ENCODE measurements around the gene PGAP6. TPM values are rescaled to one million over a fixed set of nuclear protein-coding genes. Genes with fewer than 3 reads are reported as not detected.
"Not testable (repeated sequence)": the region's sequence is repeated elsewhere in the genome, so short reads cannot be mapped to it uniquely, and the experiment has no call there.

The PGAP6 gene
- total RNA-seq, 2 donors from 2014 or later: 39.4 to 46.8 TPM

DNA sequence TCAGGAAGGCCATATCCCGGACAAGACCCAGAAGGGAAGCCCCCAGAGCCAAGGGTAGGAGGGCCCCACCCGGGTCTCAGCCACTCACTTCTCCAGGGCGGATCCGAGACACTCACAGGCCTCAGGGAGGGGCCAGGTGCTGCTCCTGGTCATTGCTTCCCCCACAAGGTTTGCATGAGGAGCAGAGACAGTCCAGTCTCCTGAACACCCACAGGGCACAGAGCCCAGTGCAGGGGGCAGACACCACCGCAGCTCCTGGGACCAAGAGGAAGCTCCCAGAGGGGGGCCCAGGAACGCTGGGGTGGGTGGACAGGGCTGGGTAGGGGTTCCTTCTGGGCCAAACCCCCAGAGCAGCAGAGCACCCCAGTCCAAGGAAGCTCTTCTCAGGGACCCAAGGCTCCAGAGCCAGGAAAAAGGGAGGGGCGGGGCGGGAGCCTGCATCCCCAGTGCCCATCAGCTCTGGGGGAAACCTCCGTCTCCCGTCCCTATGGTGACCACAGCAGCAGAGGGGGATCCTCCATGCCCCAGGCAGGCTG is 10.7 kb downstream of the PGAP6 start:
- no peaks in the 10 kb centered on the region for H3K9me3 Mint-ChIP-seq
- peak overlapping the region; percentile 78 to 98 for H3K27ac Mint-ChIP-seq
- DNase-seq (ENCODE audit: low spot score) (no peak), ATAC-seq (no peak)
- no peaks in the 10 kb centered on the region for H3K27me3 Mint-ChIP-seq
- peaks cover 7 to 9% of the 10 kb centered on the region in 2 donors for H3K4me1 Mint-ChIP-seq (ENCODE audit: low read depth in 2 of 2)
- H3K4me3 Mint-ChIP-seq: peak overlapping the region; percentile 96
- no peaks in the 10 kb centered on the region for H3K36me3 Mint-ChIP-seq

- no peaks in the 10 kb centered on the region for H3K9me3 Mint-ChIP-seq
- peak; percentile 96 for DNase-seq (ENCODE audit: low spot score)
- ATAC-seq: peak; percentile 98
- H3K36me3 Mint-ChIP-seq: no peaks in the 10 kb centered on the region
- H3K4me3 Mint-ChIP-seq: peak within 1 kb of the TSS; percentile 96
- H3K27me3 Mint-ChIP-seq: no peaks in the 10 kb centered on the region
- peaks cover 7 to 9% of the 10 kb centered on the region in 2 donors for H3K4me1 Mint-ChIP-seq (ENCODE audit: low read depth in 2 of 2)
- H3K27ac Mint-ChIP-seq: peak within 1 kb of the TSS; percentile 78 to 98
Measured at GRCh38 chr16:370443-370842, 11.3 kb downstream of the PGAP6 start, which contains the start of gene MRPL28. Gene MRPL28 (minus strand): TSS chr16:370538. CDS start chr16:370218, 320 bp downstream.

- DNase-seq (ENCODE audit: low spot score): no peak
- Mint-ChIP-seq H3K9me3 (no peaks in the 10 kb centered on the region), H3K4me1 (ENCODE audit: low read depth in 2 of 2) (peaks cover 7 to 9% of the 10 kb centered on the region in 2 donors), H3K36me3 (no peaks in the 10 kb centered on the region), H3K27me3 (no peaks in the 10 kb centered on the region), H3K4me3 (peak overlapping the region; percentile 96), H3K27ac (peak overlapping the region; percentile 78 to 98)
- no peak for ATAC-seq
Measured at GRCh38 chr16:369866-370436, 11.8 kb downstream of the PGAP6 start.

- Mint-ChIP-seq H3K9me3 (no peaks in the 10 kb centered on the region), H3K27me3 (no peaks in the 10 kb centered on the region), H3K36me3 (no peaks in the 10 kb centered on the region), H3K27ac (no peak overlapping the region), H3K4me1 (ENCODE audit: low read depth in 2 of 2) (peaks cover 7 to 9% of the 10 kb centered on the region in 2 donors), H3K4me3 (no peak overlapping the region)
- no peak for ATAC-seq
- DNase-seq (ENCODE audit: low spot score): no peak
Measured at GRCh38 chr16:369275-369865, 12.4 kb downstream of the PGAP6 start.

DNA sequence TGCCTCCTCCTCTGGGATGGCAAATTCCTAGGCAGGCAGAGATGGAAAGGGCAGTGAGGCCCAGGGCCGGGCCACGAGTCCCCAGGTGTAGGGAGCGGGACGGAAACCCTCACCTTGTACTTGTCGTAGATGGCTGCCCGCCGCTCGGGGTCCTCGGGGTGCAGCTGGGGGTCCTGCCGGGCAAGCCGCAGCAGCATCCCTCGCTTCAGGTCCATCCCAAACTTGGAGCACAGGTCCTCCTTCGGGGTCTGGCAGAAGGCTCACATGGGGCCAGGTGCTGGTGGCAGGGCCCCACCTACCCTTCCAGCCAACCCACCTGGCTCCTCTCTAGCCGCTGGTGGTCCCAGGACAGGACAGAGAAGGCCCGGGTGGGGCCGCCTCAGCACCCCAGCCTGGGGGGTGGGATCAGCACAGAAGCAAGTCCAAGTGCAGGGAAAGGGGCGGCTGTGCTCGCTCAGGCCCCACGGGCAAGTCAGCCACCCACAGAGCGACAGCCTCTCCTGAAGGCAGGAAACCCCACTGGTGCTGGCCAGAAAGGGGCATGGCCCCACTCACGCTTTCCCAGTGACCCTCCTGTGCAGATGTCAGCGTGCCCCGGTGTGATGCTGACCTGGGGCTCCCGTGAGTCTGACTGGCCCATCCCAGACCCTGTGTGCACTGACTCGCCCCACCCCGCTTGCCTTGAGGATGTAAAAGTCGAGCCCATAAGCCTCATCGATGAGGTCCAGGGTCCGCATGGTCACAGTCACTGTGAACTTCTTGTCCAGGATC is 13.2 kb downstream of the PGAP6 start:
- Mint-ChIP-seq H3K27me3 (no peaks in the 10 kb centered on the region), H3K36me3 (no peaks in the 10 kb centered on the region), H3K9me3 (no peaks in the 10 kb centered on the region), H3K27ac (no peak overlapping the region), H3K4me3 (no peak overlapping the region), H3K4me1 (ENCODE audit: low read depth in 2 of 2) (peaks cover 7 to 9% of the 10 kb centered on the region in 2 donors)
- no peak for ATAC-seq
- DNase-seq (ENCODE audit: low spot score): no peak

- H3K4me1 Mint-ChIP-seq (ENCODE audit: low read depth in 2 of 2): peaks cover 8 to 10% of the 10 kb centered on the region in 2 donors
- H3K9me3 Mint-ChIP-seq: no peaks in the 10 kb centered on the region
- no peaks in the 10 kb centered on the region for H3K36me3 Mint-ChIP-seq
- no peak overlapping the region for H3K4me3 Mint-ChIP-seq
- no peak for DNase-seq (ENCODE audit: low spot score)
- no peak for ATAC-seq
- no peak overlapping the region for H3K27ac Mint-ChIP-seq
- H3K27me3 Mint-ChIP-seq: no peaks in the 10 kb centered on the region
Measured at GRCh38 chr16:367333-367903, 14.4 kb downstream of the PGAP6 start.

GRCh38 chr16:366476-366875 is 15.3 kb downstream of the PGAP6 start:
- Mint-ChIP-seq H3K4me3 (no peak overlapping the region), H3K36me3 (no peaks in the 10 kb centered on the region), H3K4me1 (ENCODE audit: low read depth in 2 of 2) (peaks cover 14 to 15% of the 10 kb centered on the region in 2 donors), H3K27ac (no peak overlapping the region), H3K9me3 (no peaks in the 10 kb centered on the region), H3K27me3 (no peaks in the 10 kb centered on the region)
- DNase-seq (ENCODE audit: low spot score) (no peak), ATAC-seq (no peak)

- Mint-ChIP-seq H3K27ac (no peak overlapping the region), H3K36me3 (no peaks in the 10 kb centered on the region)
- no peak for DNase-seq (ENCODE audit: low spot score)
Measured at GRCh38 chr16:364595-365491, 16.9 kb downstream of the PGAP6 start.

DNA sequence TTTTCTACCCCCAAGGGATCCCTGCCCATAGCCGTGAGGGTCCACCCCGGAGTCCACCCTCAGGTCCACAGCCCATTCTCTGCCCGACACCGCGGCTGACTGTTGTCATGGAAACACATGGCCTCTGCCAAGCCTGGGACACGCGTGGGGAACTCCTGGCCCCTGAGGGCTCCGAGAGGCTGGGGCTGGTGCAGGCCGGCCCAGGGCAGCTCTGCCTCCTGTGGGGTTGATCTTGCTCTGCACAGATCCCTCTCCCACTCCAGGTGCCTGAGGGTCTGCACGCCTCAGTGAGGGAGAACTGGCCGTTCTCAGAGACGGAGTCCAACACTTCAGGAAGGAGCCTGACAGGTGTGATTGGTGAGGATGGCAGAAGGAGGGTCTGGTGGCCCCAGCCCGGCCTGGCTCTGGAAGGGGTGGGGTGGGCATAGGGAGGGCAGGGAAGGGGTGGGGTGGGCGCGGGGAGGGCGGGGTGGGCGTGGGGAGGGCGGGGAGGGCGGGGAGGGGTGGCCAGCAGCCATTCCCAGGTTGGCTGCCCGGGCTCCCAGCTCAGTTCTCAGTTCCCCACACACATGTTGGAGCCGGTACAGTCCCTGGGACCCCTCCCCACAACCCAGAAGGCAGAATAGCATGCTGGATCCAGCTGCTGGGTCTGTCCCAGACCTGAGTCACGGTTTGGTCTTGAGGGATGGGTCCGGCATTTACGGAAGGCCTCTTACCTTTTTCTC is 17.9 kb downstream of the PGAP6 start:
- H3K27ac Mint-ChIP-seq: no peak overlapping the region
- H3K27me3 Mint-ChIP-seq: no peaks in the 10 kb centered on the region
- H3K9me3 Mint-ChIP-seq: no peaks in the 10 kb centered on the region
- ATAC-seq: no peak
- no peak for DNase-seq (ENCODE audit: low spot score)
- H3K4me1 Mint-ChIP-seq (ENCODE audit: low read depth in 2 of 2): peaks cover 6 to 7% of the 10 kb centered on the region in 2 donors
- H3K4me3 Mint-ChIP-seq: no peak overlapping the region
- H3K36me3 Mint-ChIP-seq: no peaks in the 10 kb centered on the region

More at GRCh38 chr16:364595-365491, 16.9 kb downstream of the PGAP6 start:
- no peak overlapping the region for H3K4me3 Mint-ChIP-seq
- no peak for ATAC-seq
- H3K9me3 Mint-ChIP-seq: no peaks in the 10 kb centered on the region
- H3K27me3 Mint-ChIP-seq: no peaks in the 10 kb centered on the region
- peaks cover 6 to 11% of the 10 kb centered on the region in 2 donors for H3K4me1 Mint-ChIP-seq (ENCODE audit: low read depth in 2 of 2)

DNA sequence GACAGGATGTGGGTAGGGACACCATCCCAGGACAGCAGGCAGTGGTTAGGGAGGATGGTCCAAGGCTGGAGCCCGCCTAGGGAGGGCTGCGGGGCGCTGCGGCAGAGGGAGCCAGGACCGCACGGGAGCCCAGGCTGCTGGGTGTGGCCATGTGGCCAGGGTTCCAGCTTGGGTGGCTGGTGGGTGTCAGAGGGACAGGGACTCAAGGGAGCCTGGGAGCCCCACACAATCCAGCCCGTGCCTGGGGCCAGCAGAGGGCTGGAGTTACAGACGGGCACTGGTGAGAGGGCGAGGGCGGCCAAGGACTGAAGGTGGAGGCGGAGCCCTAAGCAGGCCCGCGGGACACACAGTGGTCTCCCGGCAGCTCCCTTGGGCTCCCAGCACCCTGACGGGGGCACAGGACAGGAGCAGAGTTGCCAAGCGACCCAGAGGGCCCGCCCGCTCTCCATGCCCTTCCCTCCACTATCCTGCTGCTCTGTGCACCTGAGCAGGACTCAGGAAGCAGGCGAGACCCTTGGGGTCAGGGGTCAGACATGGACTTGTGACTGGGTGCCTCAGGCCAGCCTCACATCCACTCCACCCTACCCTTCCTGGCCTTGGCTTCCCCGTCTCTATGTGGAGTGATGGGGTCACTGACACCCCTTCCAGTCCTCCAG is 18.5 kb downstream of the PGAP6 start:
- H3K4me3 Mint-ChIP-seq: no peak overlapping the region
- DNase-seq (ENCODE audit: low spot score) (no peak), ATAC-seq (no peak)

DNA sequence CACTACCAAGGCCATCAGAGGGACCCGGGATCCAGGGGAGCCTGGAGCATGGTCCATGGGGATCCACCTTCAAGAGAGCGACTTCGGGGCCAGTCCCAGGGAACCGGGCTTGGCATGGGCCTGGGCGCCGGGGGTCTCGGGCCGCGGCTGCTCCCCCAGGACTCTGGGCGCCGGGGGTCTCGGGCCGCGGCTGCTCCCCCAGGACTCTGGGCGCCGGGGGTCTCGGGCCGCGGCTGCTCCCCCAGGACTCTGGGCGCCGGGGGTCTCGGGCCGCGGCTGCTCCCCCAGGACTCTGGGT is 19.1 kb downstream of the PGAP6 start:
- not testable (repeated sequence) for ATAC-seq

More for the DNA sequence above, 18.5 kb downstream of the PGAP6 start:
- H3K36me3 Mint-ChIP-seq: no peaks in the 10 kb centered on the region
- no peaks in the 10 kb centered on the region for H3K9me3 Mint-ChIP-seq
- H3K27me3 Mint-ChIP-seq: no peaks in the 10 kb centered on the region
- H3K4me1 Mint-ChIP-seq (ENCODE audit: low read depth in 2 of 2): peaks cover 5 to 6% of the 10 kb centered on the region in 2 donors
- no peak overlapping the region for H3K27ac Mint-ChIP-seq

More for the DNA sequence above, 19.1 kb downstream of the PGAP6 start:
- not testable (repeated sequence) for H3K9me3 Mint-ChIP-seq; H3K27ac Mint-ChIP-seq; H3K36me3 Mint-ChIP-seq; H3K4me1 Mint-ChIP-seq (ENCODE audit: low read depth in 2 of 2); H3K4me3 Mint-ChIP-seq; H3K27me3 Mint-ChIP-seq; DNase-seq (ENCODE audit: low spot score)
